ENCODE data around the gene RBMS1.

The RBMS1 gene

GRCh38 chr2:160513120-160513519, 19.5 kb upstream of the RBMS1 start:
- H3K27me3 ChIP-seq (replicated peaks; ENCODE audit: insufficient read depth, low read length): no peaks in the 10 kb centered on the region
- H3K4me3 ChIP-seq (ENCODE audit: low read length): no peak overlapping the region
- H4K20me1 ChIP-seq (ENCODE audit: insufficient read depth, low read length): no peaks in the 10 kb centered on the region
- H3K27ac ChIP-seq (ENCODE audit: low read length): no peak overlapping the region
- H3K9me3 ChIP-seq (replicated peaks; ENCODE audit: insufficient read depth, low read length): no peaks in the 10 kb centered on the region
- H3K9me2 ChIP-seq (replicated peaks; ENCODE audit: insufficient read depth, low read length): no peaks in the 10 kb centered on the region
- no peak for TF ChIP-seq EZH2phosphoT487 (IDR thresholded peaks at IDR 0.05; ENCODE audit: low read length)
- no peak for TF ChIP-seq EZH2 (optimal IDR thresholded peaks at IDR 0.05; ENCODE audit: low read depth, low read length)
- no peak for TF ChIP-seq CTCF (IDR thresholded peaks at IDR 0.05; ENCODE audit: low read length)
- no peaks in the 10 kb centered on the region for H3K36me3 ChIP-seq (replicated peaks; ENCODE audit: insufficient read depth, low read length)
- DNase-seq: no peak
- no peak overlapping the region for H3K4me2 ChIP-seq (ENCODE audit: low read depth, low read length)
- H3F3A ChIP-seq (ENCODE audit: insufficient read depth, low read length): no peaks in the 10 kb centered on the region
- H3K9ac ChIP-seq (ENCODE audit: low read length): no peak overlapping the region
- H3K79me2 ChIP-seq (ENCODE audit: low read length): no peaks in the 10 kb centered on the region
- H2AFZ ChIP-seq (ENCODE audit: low read length): no peak overlapping the region
- H3K4me1 ChIP-seq (ENCODE audit: low read length): no peaks in the 10 kb centered on the region

GRCh38 chr2:160512491-160512890, 18.9 kb upstream of the RBMS1 start:
- H3K4me1 ChIP-seq (ENCODE audit: low read length): no peaks in the 10 kb centered on the region
- DNase-seq: no peak

GRCh38 chr2:160510617-160511016, 17.0 kb upstream of the RBMS1 start:
- no peak overlapping the region for H3K9ac ChIP-seq (ENCODE audit: low read length)
- TF ChIP-seq EZH2phosphoT487 (IDR thresholded peaks at IDR 0.05; ENCODE audit: low read length) (no peak), CTCF (IDR thresholded peaks at IDR 0.05; ENCODE audit: low read length) (no peak), EZH2 (optimal IDR thresholded peaks at IDR 0.05; ENCODE audit: low read depth, low read length) (no peak)
- no peaks in the 10 kb centered on the region for H3K36me3 ChIP-seq (replicated peaks; ENCODE audit: insufficient read depth, low read length)
- H3K4me1 ChIP-seq (ENCODE audit: low read length): no peaks in the 10 kb centered on the region
- no peaks in the 10 kb centered on the region for H3K27me3 ChIP-seq (replicated peaks; ENCODE audit: insufficient read depth, low read length)
- H3K79me2 ChIP-seq (ENCODE audit: low read length): no peaks in the 10 kb centered on the region
- no peak overlapping the region for H2AFZ ChIP-seq (ENCODE audit: low read length)
- no peaks in the 10 kb centered on the region for H3K9me2 ChIP-seq (replicated peaks; ENCODE audit: insufficient read depth, low read length)
- DNase-seq: no peak
- no peaks in the 10 kb centered on the region for H3K9me3 ChIP-seq (replicated peaks; ENCODE audit: insufficient read depth, low read length)
- no peaks in the 10 kb centered on the region for H3F3A ChIP-seq (ENCODE audit: insufficient read depth, low read length)
- no peak overlapping the region for H3K4me2 ChIP-seq (ENCODE audit: low read depth, low read length)
- H3K27ac ChIP-seq (ENCODE audit: low read length): no peak overlapping the region
- no peak overlapping the region for H3K4me3 ChIP-seq (ENCODE audit: low read length)
- H4K20me1 ChIP-seq (ENCODE audit: insufficient read depth, low read length): no peaks in the 10 kb centered on the region

More at GRCh38 chr2:160512491-160512890, 18.9 kb upstream of the RBMS1 start:
- no peaks in the 10 kb centered on the region for H3F3A ChIP-seq (ENCODE audit: insufficient read depth, low read length)
- H3K27ac ChIP-seq (ENCODE audit: low read length): no peak overlapping the region
- no peaks in the 10 kb centered on the region for H4K20me1 ChIP-seq (ENCODE audit: insufficient read depth, low read length)
- TF ChIP-seq EZH2 (optimal IDR thresholded peaks at IDR 0.05; ENCODE audit: low read depth, low read length) (no peak), CTCF (IDR thresholded peaks at IDR 0.05; ENCODE audit: low read length) (no peak), EZH2phosphoT487 (IDR thresholded peaks at IDR 0.05; ENCODE audit: low read length) (no peak)
- no peaks in the 10 kb centered on the region for H3K9me2 ChIP-seq (replicated peaks; ENCODE audit: insufficient read depth, low read length)
- no peaks in the 10 kb centered on the region for H3K9me3 ChIP-seq (replicated peaks; ENCODE audit: insufficient read depth, low read length)
- H3K36me3 ChIP-seq (replicated peaks; ENCODE audit: insufficient read depth, low read length): no peaks in the 10 kb centered on the region
- no peaks in the 10 kb centered on the region for H3K27me3 ChIP-seq (replicated peaks; ENCODE audit: insufficient read depth, low read length)
- no peaks in the 10 kb centered on the region for H3K79me2 ChIP-seq (ENCODE audit: low read length)
- H3K4me3 ChIP-seq (ENCODE audit: low read length): no peak overlapping the region
- H3K9ac ChIP-seq (ENCODE audit: low read length): no peak overlapping the region
- no peak overlapping the region for H3K4me2 ChIP-seq (ENCODE audit: low read depth, low read length)
- no peak overlapping the region for H2AFZ ChIP-seq (ENCODE audit: low read length)

All from MM.1S (cell line).